ENCODE measurements around the gene FRMD5. TPM values are rescaled to one million over a fixed set of nuclear protein-coding genes. Genes with fewer than 3 reads are reported as not detected.

The FRMD5 gene
- polyA plus RNA-seq, 1 donor from 2014 or later, result 25.8 TPM

- TF ChIP-seq, protein P1, sequence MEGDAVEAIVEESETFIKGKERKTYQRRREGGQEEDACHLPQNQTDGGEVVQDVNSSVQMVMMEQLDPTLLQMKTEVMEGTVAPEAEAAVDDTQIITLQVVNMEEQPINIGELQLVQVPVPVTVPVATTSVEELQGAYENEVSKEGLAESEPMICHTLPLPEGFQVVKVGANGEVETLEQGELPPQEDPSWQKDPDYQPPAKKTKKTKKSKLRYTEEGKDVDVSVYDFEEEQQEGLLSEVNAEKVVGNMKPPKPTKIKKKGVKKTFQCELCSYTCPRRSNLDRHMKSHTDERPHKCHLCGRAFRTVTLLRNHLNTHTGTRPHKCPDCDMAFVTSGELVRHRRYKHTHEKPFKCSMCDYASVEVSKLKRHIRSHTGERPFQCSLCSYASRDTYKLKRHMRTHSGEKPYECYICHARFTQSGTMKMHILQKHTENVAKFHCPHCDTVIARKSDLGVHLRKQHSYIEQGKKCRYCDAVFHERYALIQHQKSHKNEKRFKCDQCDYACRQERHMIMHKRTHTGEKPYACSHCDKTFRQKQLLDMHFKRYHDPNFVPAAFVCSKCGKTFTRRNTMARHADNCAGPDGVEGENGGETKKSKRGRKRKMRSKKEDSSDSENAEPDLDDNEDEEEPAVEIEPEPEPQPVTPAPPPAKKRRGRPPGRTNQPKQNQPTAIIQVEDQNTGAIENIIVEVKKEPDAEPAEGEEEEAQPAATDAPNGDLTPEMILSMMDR (IDR thresholded peaks at IDR 0.05; ENCODE audit: poor library complexity, severe bottlenecking), result no peak
- TF ChIP-seq TAF1 (IDR thresholded peaks at IDR 0.05; ENCODE audit: low read depth) (no peak), RAD21 (conservative IDR thresholded peaks at IDR 0.05) (no peak), EP300 (conservative IDR thresholded peaks at IDR 0.05; ENCODE audit: poor library complexity, severe bottlenecking) (no peak), SMC3 (conservative IDR thresholded peaks at IDR 0.05; ENCODE audit: poor library complexity) (no peak), EZH2 (IDR thresholded peaks at IDR 0.05; ENCODE audit: borderline replicate concordance, insufficient read depth, low read length, poor library complexity, severe bottlenecking) (no peak), MXI1 (conservative IDR thresholded peaks at IDR 0.05; ENCODE audit: poor library complexity, severe bottlenecking) (no peak), POLR2AphosphoS5 (IDR thresholded peaks at IDR 0.05) (no peak)
- TF ChIP-seq, protein P2, sequence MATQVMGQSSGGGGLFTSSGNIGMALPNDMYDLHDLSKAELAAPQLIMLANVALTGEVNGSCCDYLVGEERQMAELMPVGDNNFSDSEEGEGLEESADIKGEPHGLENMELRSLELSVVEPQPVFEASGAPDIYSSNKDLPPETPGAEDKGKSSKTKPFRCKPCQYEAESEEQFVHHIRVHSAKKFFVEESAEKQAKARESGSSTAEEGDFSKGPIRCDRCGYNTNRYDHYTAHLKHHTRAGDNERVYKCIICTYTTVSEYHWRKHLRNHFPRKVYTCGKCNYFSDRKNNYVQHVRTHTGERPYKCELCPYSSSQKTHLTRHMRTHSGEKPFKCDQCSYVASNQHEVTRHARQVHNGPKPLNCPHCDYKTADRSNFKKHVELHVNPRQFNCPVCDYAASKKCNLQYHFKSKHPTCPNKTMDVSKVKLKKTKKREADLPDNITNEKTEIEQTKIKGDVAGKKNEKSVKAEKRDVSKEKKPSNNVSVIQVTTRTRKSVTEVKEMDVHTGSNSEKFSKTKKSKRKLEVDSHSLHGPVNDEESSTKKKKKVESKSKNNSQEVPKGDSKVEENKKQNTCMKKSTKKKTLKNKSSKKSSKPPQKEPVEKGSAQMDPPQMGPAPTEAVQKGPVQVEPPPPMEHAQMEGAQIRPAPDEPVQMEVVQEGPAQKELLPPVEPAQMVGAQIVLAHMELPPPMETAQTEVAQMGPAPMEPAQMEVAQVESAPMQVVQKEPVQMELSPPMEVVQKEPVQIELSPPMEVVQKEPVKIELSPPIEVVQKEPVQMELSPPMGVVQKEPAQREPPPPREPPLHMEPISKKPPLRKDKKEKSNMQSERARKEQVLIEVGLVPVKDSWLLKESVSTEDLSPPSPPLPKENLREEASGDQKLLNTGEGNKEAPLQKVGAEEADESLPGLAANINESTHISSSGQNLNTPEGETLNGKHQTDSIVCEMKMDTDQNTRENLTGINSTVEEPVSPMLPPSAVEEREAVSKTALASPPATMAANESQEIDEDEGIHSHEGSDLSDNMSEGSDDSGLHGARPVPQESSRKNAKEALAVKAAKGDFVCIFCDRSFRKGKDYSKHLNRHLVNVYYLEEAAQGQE (IDR thresholded peaks at IDR 0.05; ENCODE audit: borderline replicate concordance), result no peak
- H3K79me2 ChIP-seq (replicated peaks; ENCODE audit: insufficient read depth, low read length), result no peaks in the 10 kb centered on the region
- no peaks in the 10 kb centered on the region for H3K27me3 ChIP-seq (ENCODE audit: insufficient read depth, low read depth, low read length)
- H3K4me2 ChIP-seq (ENCODE audit: low read length), result no peak overlapping the region
- peak overlapping the region; percentile 13 for H3K27ac ChIP-seq (ENCODE audit: low read length)
- no peaks in the 10 kb centered on the region for H3K9me3 ChIP-seq (ENCODE audit: low read length)
- H3K9ac ChIP-seq (ENCODE audit: low read length), result peak overlapping the region; percentile 24
- no peaks in the 10 kb centered on the region for H3F3A ChIP-seq (ENCODE audit: insufficient read depth, low read length, poor library complexity, severe bottlenecking)
- no peak overlapping the region for H2AFZ ChIP-seq (ENCODE audit: low read depth, low read length)
- no peak overlapping the region for H3K4me3 ChIP-seq (ENCODE audit: low read length)
- no peaks in the 10 kb centered on the region for H4K20me1 ChIP-seq (ENCODE audit: insufficient read depth)
- H3K9me2 ChIP-seq (ENCODE audit: insufficient read depth, low read length), result no peaks in the 10 kb centered on the region
- no peaks in the 10 kb centered on the region for H3K36me3 ChIP-seq (ENCODE audit: insufficient read depth, low read length)
Observed at GRCh38 chr15:43931790-43932435, 263.2 kb downstream of the FRMD5 start.

DNA sequence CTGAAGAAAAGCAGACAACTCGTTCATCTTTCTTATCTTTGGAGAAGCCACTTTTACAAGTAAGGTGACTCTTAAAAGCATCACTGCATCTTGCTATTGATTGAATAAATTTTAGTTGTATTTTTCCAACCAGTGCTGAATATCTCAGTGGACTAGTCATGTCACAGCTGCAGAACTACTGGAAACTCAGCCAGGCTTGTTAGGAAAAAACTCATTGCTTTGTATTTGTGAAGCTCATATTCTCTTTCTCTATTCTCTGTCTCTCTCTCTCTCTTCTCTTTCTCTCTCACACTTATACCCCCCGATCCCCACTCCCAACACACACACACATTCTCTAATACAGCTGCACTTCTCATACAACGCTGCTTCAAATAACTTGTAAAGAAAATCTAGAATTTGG lies 264.0 kb downstream of the FRMD5 start:
- Histone ChIP-seq H3K9me2 (ENCODE audit: insufficient read depth, low read length) (no peaks in the 10 kb centered on the region), H3K27me3 (ENCODE audit: insufficient read depth, low read depth, low read length) (no peaks in the 10 kb centered on the region), H3F3A (ENCODE audit: insufficient read depth, low read length, poor library complexity, severe bottlenecking) (no peaks in the 10 kb centered on the region), H3K4me3 (ENCODE audit: low read length) (no peak overlapping the region), H4K20me1 (ENCODE audit: insufficient read depth) (no peaks in the 10 kb centered on the region), H3K9me3 (ENCODE audit: low read length) (no peaks in the 10 kb centered on the region), H3K9ac (ENCODE audit: low read length) (no peak overlapping the region), H3K27ac (ENCODE audit: low read length) (no peak overlapping the region), H3K36me3 (ENCODE audit: insufficient read depth, low read length) (no peaks in the 10 kb centered on the region), H2AFZ (ENCODE audit: low read depth, low read length) (no peak overlapping the region), H3K79me2 (replicated peaks; ENCODE audit: insufficient read depth, low read length) (no peaks in the 10 kb centered on the region), H3K4me2 (ENCODE audit: low read length) (no peak overlapping the region)
- TF ChIP-seq SMC3 (conservative IDR thresholded peaks at IDR 0.05; ENCODE audit: poor library complexity) (no peak), RAD21 (conservative IDR thresholded peaks at IDR 0.05) (no peak), MXI1 (conservative IDR thresholded peaks at IDR 0.05; ENCODE audit: poor library complexity, severe bottlenecking) (no peak), EZH2 (IDR thresholded peaks at IDR 0.05; ENCODE audit: borderline replicate concordance, insufficient read depth, low read length, poor library complexity, severe bottlenecking) (no peak)
- TF ChIP-seq, protein P2 (IDR thresholded peaks at IDR 0.05; ENCODE audit: borderline replicate concordance), result no peak

All from neural cell (in vitro differentiated cells).